ENCODE results near the gene FAM117A.
"Not testable (repeated sequence)": the region's sequence is repeated elsewhere in the genome, so short reads cannot be mapped to it uniquely, and the experiment has no call there.

Gene FAM117A

DNA sequence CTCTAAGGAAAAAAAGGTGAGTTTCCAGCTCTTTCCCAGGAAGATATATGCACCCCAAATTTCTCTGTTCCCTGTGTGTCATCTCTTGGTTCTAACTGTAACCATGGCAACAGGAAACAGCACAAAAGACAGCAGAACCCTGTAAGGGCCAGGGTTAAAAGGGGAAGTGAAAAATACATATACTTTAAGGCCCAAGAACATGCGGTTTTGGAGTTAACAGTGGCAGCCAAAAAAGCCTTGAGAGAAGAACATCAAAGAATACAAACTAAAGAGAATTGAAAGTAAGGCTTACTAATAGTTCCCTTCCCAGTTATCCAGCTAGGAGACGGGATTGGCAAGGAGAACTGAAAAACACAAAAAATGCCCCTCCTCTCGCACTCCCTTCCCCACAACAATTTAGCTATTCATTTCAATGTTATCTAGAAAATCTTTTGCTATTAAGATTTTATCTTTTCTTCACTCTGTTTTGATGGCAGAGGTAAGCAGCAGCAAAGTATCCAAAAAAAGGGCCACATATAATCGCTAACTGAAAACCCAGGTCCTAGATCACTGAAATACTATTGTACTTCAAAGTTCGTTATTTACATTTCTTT lies 87.6 kb downstream of the FAM117A start:
- DNase-seq, result no peak

- no peak for DNase-seq
These were observed 89.4 kb downstream of the FAM117A start for GRCh38 chr17:49674507-49674906.

GRCh38 chr17:49673679-49674078 lies 90.3 kb downstream of the FAM117A start:
- not testable (repeated sequence) for DNase-seq

GRCh38 chr17:49670641-49671040 lies 93.3 kb downstream of the FAM117A start:
- DNase-seq, result no peak

GRCh38 chr17:49670002-49670401 lies 93.9 kb downstream of the FAM117A start:
- no peak for DNase-seq

GRCh38 chr17:49667854-49668253 lies 96.1 kb downstream of the FAM117A start:
- no peak for DNase-seq

DNA sequence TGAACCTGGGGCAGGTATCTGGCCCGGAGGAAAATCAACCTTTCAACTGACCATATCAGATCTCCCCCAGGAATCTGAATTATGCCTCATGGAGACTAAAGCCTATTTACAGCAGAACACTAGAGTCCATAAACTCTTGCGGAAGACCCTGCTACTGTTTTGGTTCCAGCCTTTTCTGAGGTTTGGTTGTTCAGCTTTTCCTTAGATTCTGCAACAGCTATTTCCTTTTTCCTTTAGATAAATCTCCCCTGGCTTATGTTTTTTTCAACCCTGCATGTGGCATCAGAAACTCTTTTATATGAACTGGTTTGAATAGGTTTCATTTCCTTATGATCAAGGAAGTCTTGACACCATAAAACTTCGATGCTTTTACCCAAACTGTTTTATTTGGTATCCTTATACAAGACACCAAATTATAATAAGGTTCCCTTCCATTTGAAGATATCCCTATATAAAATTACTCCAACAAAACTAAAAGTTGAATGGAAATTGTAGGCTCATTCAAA lies 99.2 kb downstream of the FAM117A start:
- no peak for DNase-seq

Data from DMS153 (cell line).